Measurements from ENCODE around the gene MRM3.
"Not testable (repeated sequence)": the region's sequence is repeated elsewhere in the genome, so short reads cannot be mapped to it uniquely, and the experiment has no call there.

The MRM3 gene

GRCh38 chr17:794876-795275 is 12.7 kb downstream of the MRM3 start:
- DNase-seq, result peak in 53 of 56 donors; percentile 18 to 91 (median 70)

DNA sequence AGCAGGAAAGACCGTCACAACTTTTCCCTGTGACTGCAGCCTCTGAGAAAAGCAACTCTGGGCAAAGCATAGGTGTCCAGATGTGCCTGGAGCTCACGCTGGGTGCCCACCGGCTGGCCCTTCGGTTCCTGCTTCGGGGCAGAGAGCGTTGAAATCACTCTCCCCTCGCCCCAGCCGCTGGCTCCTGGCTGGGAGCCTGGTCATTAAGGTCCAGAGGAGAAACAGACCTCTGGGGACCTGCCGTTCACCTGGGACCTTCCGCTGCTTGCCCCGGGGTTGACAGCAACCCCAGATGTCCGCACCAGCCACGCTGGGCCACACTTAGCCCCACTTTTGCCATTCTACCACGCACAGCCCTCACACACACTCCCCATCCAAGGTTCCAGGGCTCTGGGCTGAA is 13.1 kb downstream of the MRM3 start:
- DNase-seq, result no peak

DNA sequence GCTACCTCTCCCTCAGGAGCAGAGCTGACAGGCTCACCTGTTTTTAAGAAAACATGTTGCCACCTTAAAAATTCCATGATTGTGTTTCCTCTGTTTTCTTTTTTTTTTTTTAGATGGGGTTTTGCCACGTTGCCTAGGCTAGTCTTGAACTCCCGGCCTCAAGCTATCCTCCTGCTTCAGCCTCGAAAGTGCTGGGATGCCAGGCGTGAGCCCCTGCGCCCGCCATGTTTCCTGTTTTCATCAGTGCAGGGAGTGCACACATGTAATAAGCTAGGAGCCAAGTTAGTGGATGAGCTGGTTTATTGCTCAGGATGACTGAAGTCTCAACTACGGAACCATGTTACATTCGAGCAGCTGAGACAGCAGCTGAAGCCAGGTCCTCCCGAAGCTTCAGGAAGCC is 13.6 kb downstream of the MRM3 start:
- no peak for DNase-seq

DNA sequence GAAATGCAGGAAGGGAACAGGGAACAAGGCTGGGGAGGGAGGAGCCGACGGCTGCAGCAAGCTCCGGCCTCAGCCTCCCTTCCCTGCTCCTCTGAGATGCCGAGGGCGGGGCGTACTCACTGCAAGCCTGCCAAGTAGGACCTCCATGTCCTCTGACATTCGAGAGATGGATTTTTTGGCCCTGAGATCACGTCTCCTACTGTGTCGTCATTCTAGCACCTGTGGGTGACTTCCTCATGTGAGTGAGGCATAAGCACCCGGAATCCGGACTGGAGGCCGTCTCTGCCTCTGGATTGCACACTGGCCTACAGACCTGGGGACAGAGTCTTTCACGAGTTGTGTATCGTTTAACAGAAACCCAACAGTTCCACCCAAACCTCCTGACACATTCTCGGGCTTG is 14.5 kb downstream of the MRM3 start:
- no peak for DNase-seq

DNA sequence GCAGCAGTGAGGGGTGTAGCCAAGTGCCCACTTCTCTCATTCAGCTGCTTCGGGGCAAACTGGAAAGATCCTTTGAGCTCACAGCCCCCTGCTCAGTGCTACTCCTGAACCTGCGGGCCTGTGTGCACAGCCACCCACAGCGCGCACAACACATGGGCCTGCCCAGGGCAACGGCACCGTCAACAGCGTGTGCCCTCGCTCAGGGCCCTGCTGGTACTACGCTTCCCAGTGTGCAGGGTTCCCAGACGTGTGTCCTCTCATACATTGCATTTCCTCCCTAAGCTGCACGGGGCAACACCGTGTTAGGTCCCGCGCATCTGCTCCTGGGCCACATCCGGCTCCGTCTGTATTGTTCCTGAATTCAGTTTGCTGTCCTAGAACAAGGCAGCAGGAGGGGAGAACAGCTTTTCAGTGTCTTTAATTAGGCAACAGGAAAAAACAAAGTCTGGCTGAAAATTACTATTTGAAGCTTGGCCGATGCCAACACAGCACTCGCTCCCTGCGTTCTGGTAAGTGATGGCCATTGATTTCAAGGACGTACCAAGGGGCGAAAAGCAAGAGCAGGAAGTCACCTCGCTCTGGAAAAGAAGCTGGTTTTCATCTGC is 15.2 kb downstream of the MRM3 start:
- DNase-seq, result no peak

DNA sequence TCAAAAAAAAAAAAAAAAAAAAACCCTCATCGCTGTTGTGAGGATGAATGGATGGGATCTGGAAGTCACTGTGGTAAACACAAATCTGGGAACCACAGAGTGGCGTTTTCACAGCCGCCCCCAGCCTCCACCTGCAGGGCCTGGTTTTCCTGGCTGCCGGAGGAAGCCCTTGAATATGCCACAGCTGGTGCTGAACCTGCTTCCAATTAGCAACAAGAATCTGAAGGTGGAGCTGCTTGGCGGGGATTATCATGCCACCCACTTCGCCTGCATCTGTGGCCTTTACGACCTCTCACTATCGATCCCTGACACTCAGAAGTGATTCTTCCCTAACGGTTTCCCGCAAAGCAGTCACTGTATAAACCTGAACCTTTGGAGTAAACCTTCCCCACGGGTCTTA is 16.1 kb downstream of the MRM3 start:
- DNase-seq, result no peak

GRCh38 chr17:799261-799660 is 17.1 kb downstream of the MRM3 start:
- DNase-seq, result no peak

DNA sequence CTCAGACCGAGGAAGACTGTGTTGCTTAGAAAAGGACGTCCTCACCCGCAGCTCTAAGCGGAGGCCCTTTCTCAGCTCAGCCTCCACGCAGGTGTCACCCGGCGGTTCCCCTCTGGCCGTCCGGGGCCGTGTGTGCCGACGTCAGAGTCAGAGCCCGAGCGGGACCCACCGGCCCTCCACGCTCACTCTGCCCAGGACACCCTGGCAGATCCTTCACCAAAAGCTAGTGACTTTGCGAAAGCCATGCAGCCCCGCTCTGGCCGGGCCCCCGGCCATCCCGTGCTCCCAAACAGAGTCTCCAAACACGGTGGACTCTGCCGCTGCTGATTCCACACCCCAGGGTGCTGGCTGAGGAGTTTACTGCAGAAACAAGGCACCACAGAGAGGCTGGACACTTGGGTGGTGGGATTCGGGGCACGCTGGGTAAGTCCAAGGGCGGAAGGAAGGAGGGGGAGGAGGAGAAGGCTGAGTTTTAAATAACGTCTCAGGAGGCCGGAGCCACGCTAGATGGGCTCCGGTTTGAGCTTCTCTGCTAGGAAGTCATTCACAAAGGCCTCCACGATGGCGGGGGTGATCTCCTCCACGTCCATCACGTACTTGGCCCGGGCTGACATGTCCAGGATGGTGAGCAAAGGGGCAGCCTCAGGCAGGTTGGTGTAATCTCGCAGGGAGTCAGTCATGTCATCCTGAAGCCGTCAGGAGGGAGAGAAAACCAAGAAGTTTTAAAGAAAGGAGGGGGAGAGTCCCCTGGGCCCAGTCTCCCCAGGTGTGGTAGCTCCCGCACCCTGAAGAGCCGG is 18.5 kb downstream of the MRM3 start:
- DNase-seq, result no peak

- DNase-seq, result no peak
Measured at GRCh38 chr17:801660-802059, 19.5 kb downstream of the MRM3 start.

- no peak for DNase-seq
Measured at GRCh38 chr17:802481-802880, 20.3 kb downstream of the MRM3 start.

- no peak for DNase-seq
Measured at GRCh38 chr17:802901-803881, 21.0 kb downstream of the MRM3 start.

DNA sequence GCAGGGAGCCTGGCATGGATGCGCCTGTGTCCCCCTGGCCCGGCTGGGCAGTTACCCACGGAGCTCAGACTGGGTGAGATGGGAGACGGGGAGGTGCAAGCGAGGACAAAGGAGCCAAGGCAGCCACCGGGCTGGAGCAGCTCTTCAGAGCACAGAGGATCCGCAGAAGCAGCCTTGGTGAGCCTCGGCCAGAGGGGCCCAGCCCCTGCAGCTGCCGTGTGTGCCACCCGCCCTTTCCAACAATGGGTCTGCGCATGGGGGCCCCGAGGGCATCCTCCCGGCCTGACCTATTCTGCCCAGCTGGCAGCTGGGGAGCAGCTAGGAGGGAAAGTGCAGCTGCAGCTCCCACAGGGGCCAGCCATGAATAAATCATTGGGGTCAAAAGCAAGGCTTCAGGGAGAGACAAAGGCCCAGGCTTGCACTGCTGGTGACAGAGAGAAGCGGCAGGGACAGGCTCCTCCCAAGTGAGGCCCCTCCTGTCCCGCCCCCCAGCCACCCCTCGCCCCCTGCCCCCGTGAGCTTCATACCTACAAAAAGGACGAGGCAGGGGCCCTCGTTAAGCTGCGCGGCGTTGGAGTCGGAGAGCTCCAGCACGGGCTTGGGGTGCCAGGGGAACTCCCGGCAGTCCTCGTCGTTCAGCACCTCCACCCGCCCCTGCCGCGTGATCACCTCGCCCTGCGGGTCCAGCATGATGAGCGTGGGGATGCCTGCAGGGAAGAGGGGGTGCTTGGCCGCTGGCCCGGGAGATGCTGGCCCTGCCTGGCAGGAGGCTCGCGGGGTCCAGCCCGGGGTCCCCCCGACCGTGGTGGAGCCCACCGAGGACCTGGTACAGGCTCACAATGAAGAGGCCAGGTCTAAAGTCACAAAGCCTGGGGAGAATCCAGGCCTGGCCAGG is 22.6 kb downstream of the MRM3 start:
- DNase-seq, result peak in 16 of 56 donors; percentile 4 to 43 (median 20)

DNA sequence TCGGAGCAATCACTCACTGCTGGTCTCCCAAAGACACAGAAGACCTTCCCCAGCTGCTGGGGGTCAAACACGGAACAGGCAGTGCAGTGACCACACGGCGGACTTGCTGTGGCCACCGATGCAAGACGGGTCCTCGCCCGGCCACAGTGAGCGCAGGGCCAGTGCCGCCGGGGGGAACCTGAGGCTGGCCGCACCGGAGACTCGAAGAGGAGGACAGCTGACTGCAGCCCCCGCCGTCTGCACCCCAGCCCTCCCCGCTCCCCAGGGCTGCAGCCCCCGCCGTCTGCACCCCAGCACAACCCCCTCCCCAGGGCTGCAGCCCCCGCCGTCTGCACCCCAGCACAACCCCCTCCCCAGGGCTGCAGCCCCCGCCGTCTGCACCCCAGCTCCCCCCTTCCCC is 23.7 kb downstream of the MRM3 start:
- not testable (repeated sequence) for DNase-seq

- no peak for DNase-seq
Measured at GRCh38 chr17:806346-806745, 24.2 kb downstream of the MRM3 start.

GRCh38 chr17:806781-807522 is 24.8 kb downstream of the MRM3 start:
- no peak for DNase-seq

DNA sequence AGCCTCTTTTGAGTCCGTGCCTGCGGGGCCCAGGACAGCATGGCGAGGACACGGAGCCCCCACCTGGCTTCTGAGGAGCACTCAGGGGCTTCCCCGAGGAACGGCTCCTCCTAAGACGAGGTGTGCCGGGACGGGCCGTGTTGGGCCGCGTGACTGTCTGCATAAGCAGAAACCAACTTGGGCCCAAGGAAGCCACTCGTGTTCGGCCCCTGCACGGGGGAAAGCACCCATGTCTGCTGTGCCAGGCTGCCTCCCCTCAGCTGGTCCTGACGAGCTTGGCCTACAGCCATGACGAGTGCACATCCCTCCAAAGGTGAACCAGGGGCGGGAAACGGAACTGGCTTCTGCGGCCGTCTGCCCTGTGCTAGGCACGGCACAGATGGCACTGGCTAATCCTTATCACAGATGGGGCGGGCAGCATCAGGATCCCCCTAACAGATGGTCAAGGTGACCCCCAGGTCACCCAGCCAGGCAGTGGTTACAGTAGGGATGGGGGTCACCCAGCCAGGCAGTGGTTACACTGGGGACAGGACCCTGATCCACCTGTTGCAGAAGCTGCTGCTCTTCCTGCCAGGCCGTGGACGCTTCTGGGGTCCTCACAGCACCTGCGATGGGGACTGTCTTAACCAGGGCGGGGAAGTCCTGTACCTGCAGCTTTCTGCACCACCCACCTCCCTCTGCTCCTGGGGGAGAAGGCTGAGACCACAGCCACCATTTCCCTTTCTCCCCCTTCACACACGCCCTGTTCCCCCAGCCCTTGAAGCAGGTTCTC is 25.6 kb downstream of the MRM3 start:
- DNase-seq, result no peak

DNA sequence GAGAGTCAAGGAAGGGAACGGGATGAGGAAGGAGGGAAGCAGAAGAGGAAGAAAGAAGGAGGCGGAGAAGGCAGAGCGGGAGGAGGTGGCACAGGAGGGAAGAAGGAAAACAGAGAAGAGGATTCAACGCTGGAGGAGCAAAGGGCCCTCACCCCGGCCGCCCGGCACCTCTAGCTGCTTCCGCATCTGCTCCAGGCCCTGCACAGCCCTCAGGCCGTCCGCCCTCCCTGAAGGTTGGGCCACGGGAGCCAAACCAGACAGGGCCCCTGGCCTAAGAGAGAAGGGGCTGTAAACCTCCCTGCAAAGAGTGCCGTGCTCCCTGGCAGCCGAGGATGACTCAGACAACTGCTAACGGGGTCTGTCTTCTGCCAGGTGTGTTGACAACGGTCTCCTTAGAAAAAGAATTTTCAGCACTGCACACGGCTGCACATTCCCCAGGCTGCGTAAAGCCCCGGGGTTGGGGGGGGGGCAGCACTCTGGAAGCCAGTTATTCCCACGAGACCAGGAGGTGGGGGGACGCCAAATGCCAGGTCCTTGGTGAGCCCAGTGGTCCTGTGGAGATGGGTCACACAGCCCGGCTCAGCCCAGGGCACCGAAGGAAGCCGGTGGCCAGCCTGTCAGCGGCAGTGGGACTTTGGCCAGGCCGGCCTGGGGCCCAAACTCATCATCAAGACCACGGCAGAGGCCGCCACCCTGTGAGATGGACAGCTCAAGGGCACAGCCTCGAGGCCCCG is 29.1 kb downstream of the MRM3 start:
- peak in 1 of 56 donors; percentile 22 for DNase-seq

GRCh38 chr17:812638-813204 is 30.6 kb downstream of the MRM3 start:
- no peak for DNase-seq
